HepG2 (cell line): ENCODE data around the gene POLR2H. TPM values are rescaled to one million over a fixed set of nuclear protein-coding genes. Genes with fewer than 3 reads are reported as not detected.
A peak's percentile ranks its signal among the peaks of the same experiment; 100 is the strongest.

ENCODE experiments used
- ASH2L ChIP-seq: fragments of 300-600, 200-600 bp; sonication (generic); IDR thresholded peaks from 2 replicates; pipeline ENCODE4 v1.7.0; 2017; ENCODE audit warnings: low read depth, mild to moderate bottlenecking, moderate library complexity, mixed read lengths, low read length; ENCODE audit not compliant: insufficient read length
- BORCS8-MEF2B ChIP-seq: sonication (generic); formaldehyde crosslinking; IDR thresholded peaks from 2 replicates; pipeline ENCODE4 v1.8.0; 2022; ENCODE audit warnings: mild to moderate bottlenecking, missing genetic modification reagents
- FOXC1 ChIP-seq: sonication (generic); formaldehyde crosslinking; IDR thresholded peaks from 2 replicates; pipeline ENCODE4 v1.8.0; 2022; ENCODE audit warnings: mild to moderate bottlenecking, missing genetic modification reagents, borderline replicate concordance
- GTF2F1 ChIP-seq: fragments of 150-350 bp; IDR thresholded peaks from 2 replicates; pipeline ENCODE4 v1.6.1; 2014; ENCODE audit warnings: low read length
- HIVEP1 ChIP-seq: sonication (generic); formaldehyde crosslinking; IDR thresholded peaks from 2 replicates; pipeline ENCODE4 v1.4.0; 2020; ENCODE audit warnings: mild to moderate bottlenecking, missing genetic modification reagents
- HOXA5 ChIP-seq: sonication (generic); formaldehyde crosslinking; IDR thresholded peaks from 2 replicates; pipeline ENCODE4 v1.4.0; 2020; ENCODE audit warnings: missing genetic modification reagents
- JUNB ChIP-seq: sonication (generic); formaldehyde crosslinking; IDR thresholded peaks from 2 replicates; pipeline ENCODE4 v1.8.0; 2022; ENCODE audit warnings: missing genetic modification reagents, mild to moderate bottlenecking, borderline replicate concordance
- KMT2B ChIP-seq: IDR thresholded peaks from 2 replicates; pipeline ENCODE4 v1.6.1; 2016; ENCODE audit warnings: missing genetic modification reagents, missing compliant biosample characterization
- PHF8 ChIP-seq: sonication (generic); formaldehyde crosslinking; IDR thresholded peaks from 2 replicates; pipeline ENCODE4 v1.5.0; 2020; ENCODE audit warnings: missing genetic modification reagents
- SKI ChIP-seq: fragments of 450-650 bp; IDR thresholded peaks from one replicate; pipeline ENCODE4 v1.6.1; 2018; ENCODE audit warnings: mild to moderate bottlenecking; ENCODE audit not compliant: partially characterized antibody
- SPEN ChIP-seq: sonication (generic); formaldehyde crosslinking; IDR thresholded peaks from 2 replicates; pipeline ENCODE4 v1.5.1; 2020; ENCODE audit warnings: low read depth, mild to moderate bottlenecking, missing genetic modification reagents
- ZBTB44 ChIP-seq: sonication (generic); formaldehyde crosslinking; IDR thresholded peaks from 2 replicates; pipeline ENCODE4 v1.4.0; 2020; ENCODE audit warnings: missing genetic modification reagents
- ZFP41 ChIP-seq: sonication (generic); formaldehyde crosslinking; IDR thresholded peaks from 2 replicates; pipeline ENCODE4 v1.4.0; 2020; ENCODE audit warnings: mild to moderate bottlenecking, missing genetic modification reagents, borderline replicate concordance
- ZFP62 ChIP-seq: sonication (generic); formaldehyde crosslinking; IDR thresholded peaks from 2 replicates; pipeline ENCODE4 v1.4.0; 2020; ENCODE audit warnings: missing genetic modification reagents
- ZMAT5 ChIP-seq: sonication (generic); formaldehyde crosslinking; IDR thresholded peaks from 2 replicates; pipeline ENCODE4 v1.5.0; 2020; ENCODE audit warnings: mild to moderate bottlenecking, low read depth, missing genetic modification reagents, borderline replicate concordance
- ZNF232 ChIP-seq: sonication (generic); formaldehyde crosslinking; IDR thresholded peaks from 2 replicates; pipeline ENCODE4 v1.4.0; 2020; ENCODE audit warnings: missing genetic modification reagents, borderline replicate concordance
- ZNF333 ChIP-seq: sonication (generic); formaldehyde crosslinking; IDR thresholded peaks from 2 replicates; pipeline ENCODE4 v1.4.0; 2020; ENCODE audit warnings: mild to moderate bottlenecking, missing genetic modification reagents, borderline replicate concordance
- ZNF430 ChIP-seq: sonication (generic); formaldehyde crosslinking; IDR thresholded peaks from 2 replicates; pipeline ENCODE4 v1.9.0; 2021; ENCODE audit warnings: mild to moderate bottlenecking, missing genetic modification reagents
- ZNF543 ChIP-seq: sonication (generic); formaldehyde crosslinking; IDR thresholded peaks from 2 replicates; pipeline ENCODE4 v1.4.0; 2020; ENCODE audit warnings: mild to moderate bottlenecking, missing genetic modification reagents
- ZNF616 ChIP-seq: sonication (generic); formaldehyde crosslinking; IDR thresholded peaks from 2 replicates; pipeline ENCODE4 v1.5.0; 2020; ENCODE audit warnings: low read depth, mild to moderate bottlenecking, missing genetic modification reagents
- ZNF672 ChIP-seq: sonication (generic); formaldehyde crosslinking; IDR thresholded peaks from 2 replicates; pipeline ENCODE4 v1.8.1; 2022; ENCODE audit warnings: missing genetic modification reagents
- ZNF773 ChIP-seq: sonication (generic); formaldehyde crosslinking; IDR thresholded peaks from 2 replicates; pipeline ENCODE4 v1.4.0; 2020; ENCODE audit warnings: missing genetic modification reagents, borderline replicate concordance
- ZNF777 ChIP-seq: sonication (generic); formaldehyde crosslinking; IDR thresholded peaks from 2 replicates; pipeline ENCODE4 v1.4.0; 2020; ENCODE audit warnings: missing genetic modification reagents
- ZNF850 ChIP-seq: sonication (generic); formaldehyde crosslinking; conservative IDR thresholded peaks from 2 replicates; pipeline ENCODE4 v1.9.0; 2021; ENCODE audit warnings: mild to moderate bottlenecking, missing genetic modification reagents
- polyA plus RNA-seq, 8 experiments: library from polyadenylated mRNA; depleted of rRNA in 3 of 8; stranded (reverse) in 7 of 8; unstranded in 1 of 8; fragments of >200 nt; fragmentation: Illumina TruSeq in 4 of 8; extraction: Trizol in 4 of 8; gene quantifications; 2 replicates each; pipeline versions ENCODE4 v1.2.1 to v1.2.3, GENCODE V29; 2011 to 2016; ENCODE audit warnings: low read depth in 4 of 8, missing spikeins in 1 of 8, mixed read lengths in 1 of 8; ENCODE audit not compliant: insufficient read depth in 1 of 8
- total RNA-seq, 5 experiments: library from RNA; depleted of rRNA; stranded (reverse); fragments of >200 nt; fragmentation: Illumina TruSeq; extraction: Trizol; gene quantifications; 2 replicates each; pipeline ENCODE4 v1.2.3, GENCODE V29; 2016; ENCODE audit warnings: low read depth in 1 of 5
- TF ChIP-seq, protein P1 (sequence below): sonication (generic); formaldehyde crosslinking; IDR thresholded peaks from 2 replicates; pipeline ENCODE4 v1.5.1; 2020; ENCODE audit warnings: mild to moderate bottlenecking, missing genetic modification reagents, moderate library complexity

The POLR2H gene
- total and polyA plus RNA-seq, 2 of the 13 experiments (the other 11 are each of a cell fraction or from before 2014, with no cell fraction given): 118 to 194 TPM

DNA sequence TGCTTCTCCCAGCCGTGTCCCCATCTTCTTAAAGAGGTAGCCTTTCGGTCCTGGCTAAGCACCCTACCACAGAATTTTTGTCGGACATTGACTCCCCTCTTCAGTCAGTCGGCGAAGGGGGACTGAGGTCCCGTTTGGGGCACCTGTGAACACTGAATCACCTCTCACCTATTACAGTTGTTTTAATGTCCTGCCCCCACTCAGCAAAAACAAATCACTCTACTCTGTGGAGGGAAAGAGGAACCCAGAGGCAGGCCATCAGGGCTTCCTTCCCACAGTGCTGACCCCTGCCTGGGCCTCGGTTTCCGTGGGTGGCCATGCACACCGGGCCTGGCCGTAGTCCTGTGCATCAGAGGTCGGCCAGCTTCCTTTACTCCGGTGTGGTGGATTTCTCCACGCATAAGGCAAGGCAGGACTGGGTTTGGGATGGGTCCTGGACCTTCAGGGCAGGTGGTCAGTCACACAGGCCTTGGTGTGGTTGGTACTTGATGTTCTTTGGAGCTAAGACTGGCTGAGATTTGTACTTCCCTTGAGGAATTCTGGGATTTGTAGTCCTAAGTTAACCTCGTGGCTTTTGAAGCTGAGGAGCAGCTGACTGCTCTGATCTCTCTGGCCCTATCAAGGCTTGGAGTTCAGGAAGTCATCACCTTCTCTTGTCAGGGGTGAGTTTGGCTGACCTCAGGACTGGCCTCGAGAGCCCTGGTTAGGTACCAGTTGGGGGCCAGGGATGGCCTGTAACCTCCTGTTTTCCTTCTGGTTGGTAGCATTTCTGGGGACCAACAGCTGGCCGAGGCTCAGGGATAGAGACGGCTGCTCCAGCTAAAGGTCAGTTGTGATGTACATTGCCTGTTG, 24.7 kb upstream of the POLR2H start (continued):
- no peak for TF ChIP-seq JUNB (CRISPR knock-in tag)
- TF ChIP-seq SPEN (CRISPR knock-in tag): 0 out of 2 replicates have a peak, but pooled peaks have one; percentile 7
- TF ChIP-seq ZFP41 (CRISPR knock-in tag): 0 out of 2 replicates have a peak, but pooled peaks have one; percentile 51
- TF ChIP-seq BORCS8-MEF2B: peak; percentile 30; the same call in 1 of the 2 replicates
- no peak for TF ChIP-seq ZFP62 (CRISPR knock-in tag)
- TF ChIP-seq, protein P1, sequence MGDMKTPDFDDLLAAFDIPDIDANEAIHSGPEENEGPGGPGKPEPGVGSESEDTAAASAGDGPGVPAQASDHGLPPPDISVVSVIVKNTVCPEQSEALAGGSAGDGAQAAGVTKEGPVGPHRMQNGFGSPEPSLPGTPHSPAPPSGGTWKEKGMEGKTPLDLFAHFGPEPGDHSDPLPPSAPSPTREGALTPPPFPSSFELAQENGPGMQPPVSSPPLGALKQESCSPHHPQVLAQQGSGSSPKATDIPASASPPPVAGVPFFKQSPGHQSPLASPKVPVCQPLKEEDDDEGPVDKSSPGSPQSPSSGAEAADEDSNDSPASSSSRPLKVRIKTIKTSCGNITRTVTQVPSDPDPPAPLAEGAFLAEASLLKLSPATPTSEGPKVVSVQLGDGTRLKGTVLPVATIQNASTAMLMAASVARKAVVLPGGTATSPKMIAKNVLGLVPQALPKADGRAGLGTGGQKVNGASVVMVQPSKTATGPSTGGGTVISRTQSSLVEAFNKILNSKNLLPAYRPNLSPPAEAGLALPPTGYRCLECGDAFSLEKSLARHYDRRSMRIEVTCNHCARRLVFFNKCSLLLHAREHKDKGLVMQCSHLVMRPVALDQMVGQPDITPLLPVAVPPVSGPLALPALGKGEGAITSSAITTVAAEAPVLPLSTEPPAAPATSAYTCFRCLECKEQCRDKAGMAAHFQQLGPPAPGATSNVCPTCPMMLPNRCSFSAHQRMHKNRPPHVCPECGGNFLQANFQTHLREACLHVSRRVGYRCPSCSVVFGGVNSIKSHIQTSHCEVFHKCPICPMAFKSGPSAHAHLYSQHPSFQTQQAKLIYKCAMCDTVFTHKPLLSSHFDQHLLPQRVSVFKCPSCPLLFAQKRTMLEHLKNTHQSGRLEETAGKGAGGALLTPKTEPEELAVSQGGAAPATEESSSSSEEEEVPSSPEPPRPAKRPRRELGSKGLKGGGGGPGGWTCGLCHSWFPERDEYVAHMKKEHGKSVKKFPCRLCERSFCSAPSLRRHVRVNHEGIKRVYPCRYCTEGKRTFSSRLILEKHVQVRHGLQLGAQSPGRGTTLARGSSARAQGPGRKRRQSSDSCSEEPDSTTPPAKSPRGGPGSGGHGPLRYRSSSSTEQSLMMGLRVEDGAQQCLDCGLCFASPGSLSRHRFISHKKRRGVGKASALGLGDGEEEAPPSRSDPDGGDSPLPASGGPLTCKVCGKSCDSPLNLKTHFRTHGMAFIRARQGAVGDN: peak; percentile 66
- no peak for TF ChIP-seq FOXC1 (CRISPR knock-in tag)
- TF ChIP-seq ZNF672 (CRISPR knock-in tag): no peak
- TF ChIP-seq ZNF616: no peak
- TF ChIP-seq HIVEP1 (CRISPR knock-in tag): no peak
- 0 out of 2 replicates have a peak, but pooled peaks have one; percentile 16 for TF ChIP-seq ZNF430 (CRISPR knock-in tag)
- TF ChIP-seq SKI: no peak
- TF ChIP-seq ZNF850 (CRISPR knock-in tag): 0 out of 2 replicates have a peak, but pooled peaks have one; percentile 67
- TF ChIP-seq ZMAT5 (CRISPR knock-in tag): no peak
- no peak for TF ChIP-seq ZBTB44 (CRISPR knock-in tag)
- 0 out of 2 replicates have a peak, but pooled peaks have one; percentile 19 for TF ChIP-seq ZNF333
- 0 out of 2 replicates have a peak, but pooled peaks have one; percentile 31 for TF ChIP-seq ZNF777
- no peak for TF ChIP-seq ZNF232 (CRISPR knock-in tag)
- 0 out of 2 replicates have a peak, but pooled peaks have one; percentile 31 for TF ChIP-seq ZNF773 (CRISPR knock-in tag)
- TF ChIP-seq KMT2B (CRISPR knock-in tag): 0 out of 2 replicates have a peak, but pooled peaks have one; percentile 2
- TF ChIP-seq ASH2L: no peak
- TF ChIP-seq PHF8: peak; percentile 64
- TF ChIP-seq GTF2F1: no peak
- TF ChIP-seq ZNF543 (CRISPR knock-in tag): no peak
- no peak for TF ChIP-seq HOXA5 (CRISPR knock-in tag)
